Mammary epithelial cell (primary cell): ENCODE data around the gene GTSE1.

Experiments used
- EZH2 ChIP-seq: IDR thresholded peaks from 2 replicates; pipeline ENCODE4 v1.6.1; 2012; ENCODE audit warnings: low read length, inconsistent platforms, borderline replicate concordance
- TF ChIP-seq, protein P1 (sequence below), 2 donors: IDR thresholded peaks in 1 of 2; conservative IDR thresholded peaks in 1 of 2; 2 replicates each; pipeline ENCODE4 v1.5.1; 2011 to 2012; ENCODE audit warnings: inconsistent platforms in 2 of 2, low read length in 2 of 2, mild to moderate bottlenecking in 2 of 2, control low read depth in 1 of 2, low read depth in 1 of 2; ENCODE audit not compliant: insufficient read depth in 1 of 2; ENCODE audit errors: extremely low read depth in 1 of 2

GRCh38 chr22:46353483-46354105 lies 56.9 kb downstream of the GTSE1 start:
- TF ChIP-seq EZH2 = no peak
- TF ChIP-seq, protein P1, sequence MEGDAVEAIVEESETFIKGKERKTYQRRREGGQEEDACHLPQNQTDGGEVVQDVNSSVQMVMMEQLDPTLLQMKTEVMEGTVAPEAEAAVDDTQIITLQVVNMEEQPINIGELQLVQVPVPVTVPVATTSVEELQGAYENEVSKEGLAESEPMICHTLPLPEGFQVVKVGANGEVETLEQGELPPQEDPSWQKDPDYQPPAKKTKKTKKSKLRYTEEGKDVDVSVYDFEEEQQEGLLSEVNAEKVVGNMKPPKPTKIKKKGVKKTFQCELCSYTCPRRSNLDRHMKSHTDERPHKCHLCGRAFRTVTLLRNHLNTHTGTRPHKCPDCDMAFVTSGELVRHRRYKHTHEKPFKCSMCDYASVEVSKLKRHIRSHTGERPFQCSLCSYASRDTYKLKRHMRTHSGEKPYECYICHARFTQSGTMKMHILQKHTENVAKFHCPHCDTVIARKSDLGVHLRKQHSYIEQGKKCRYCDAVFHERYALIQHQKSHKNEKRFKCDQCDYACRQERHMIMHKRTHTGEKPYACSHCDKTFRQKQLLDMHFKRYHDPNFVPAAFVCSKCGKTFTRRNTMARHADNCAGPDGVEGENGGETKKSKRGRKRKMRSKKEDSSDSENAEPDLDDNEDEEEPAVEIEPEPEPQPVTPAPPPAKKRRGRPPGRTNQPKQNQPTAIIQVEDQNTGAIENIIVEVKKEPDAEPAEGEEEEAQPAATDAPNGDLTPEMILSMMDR (conservative IDR thresholded peaks at IDR 0.05 in 1 of 2, IDR thresholded peaks at IDR 0.05 in 1 of 2; ENCODE audit: extremely low read depth in 1 of 2, insufficient read depth in 1 of 2, low read depth in 1 of 2, low read length in 2 of 2) = no peak
